GM12878 (cell line): ENCODE results near the gene TMEM150A. TPM values are rescaled to one million over a fixed set of nuclear protein-coding genes. Genes with fewer than 3 reads are reported as not detected.

Experiments used
- ASH2L ChIP-seq: fragments of 300-600, 200-600 bp; sonication (generic); IDR thresholded peaks from 2 replicates; pipeline ENCODE4 v1.6.1; 2017; ENCODE audit warnings: low read depth, mild to moderate bottlenecking, borderline replicate concordance
- ATF7 ChIP-seq: fragments of 450-650 bp; IDR thresholded peaks from 2 replicates; pipeline ENCODE4 v1.6.1; 2016; ENCODE audit warnings: low read depth, mild to moderate bottlenecking
- BCL3 ChIP-seq: IDR thresholded peaks from 2 replicates; pipeline ENCODE4 v1.6.1; 2011; ENCODE audit warnings: borderline replicate concordance, low read depth, mild to moderate bottlenecking, moderate library complexity, low read length; ENCODE audit not compliant: insufficient read depth, poor library complexity, severe bottlenecking
- CTCF ChIP-seq, 3 experiments: IDR thresholded peaks in 2 of 3; conservative IDR thresholded peaks in 1 of 3; 2 replicates each; pipeline ENCODE4 v1.5.1; 2011; ENCODE audit warnings: low read depth in 3 of 3, low read length in 3 of 3, mild to moderate bottlenecking in 3 of 3, control low read depth in 2 of 3, moderate library complexity in 2 of 3, inconsistent platforms in 1 of 3, mixed read lengths in 1 of 3; ENCODE audit not compliant: control insufficient read depth in 2 of 3, insufficient read depth in 1 of 3; ENCODE audit errors: extremely low read depth in 1 of 3
- RFX5 ChIP-seq: IDR thresholded peaks from 2 replicates; pipeline ENCODE4 v1.6.1; 2011; ENCODE audit warnings: low read depth, low read length, improper control_type of control experiment
- SPI1 ChIP-seq: IDR thresholded peaks from 2 replicates; pipeline ENCODE4 v1.6.1; 2011; ENCODE audit warnings: low read depth, mild to moderate bottlenecking, low read length, moderate library complexity, borderline replicate concordance; ENCODE audit not compliant: insufficient read depth
- ZBTB11 ChIP-seq: fragments of 450-650 bp; formaldehyde crosslinking; IDR thresholded peaks from 2 replicates; pipeline ENCODE4 v1.5.0; 2022; ENCODE audit warnings: mild to moderate bottlenecking, missing genetic modification characterization
- polyA plus RNA-seq, 11 experiments: library from polyadenylated mRNA; depleted of rRNA in 4 of 11; unstranded in 6 of 11; stranded (reverse) in 5 of 11; fragments of >200 nt; fragmentation: Nextera tagmentation in 4 of 11; fragmentation: Illumina TruSeq in 1 of 11; extraction: Ambion mirVana in 4 of 11; extraction: Trizol in 1 of 11; gene quantifications; 1 replicate in 1 of 11; 2 replicates in 10 of 11; pipeline versions ENCODE4 v1.2.1 to v1.2.3, GENCODE V29; 2011 to 2016; ENCODE audit warnings: inconsistent platforms in 2 of 11, missing spikeins in 2 of 11, low read depth in 1 of 11
- total RNA-seq, 4 experiments: library from RNA; depleted of rRNA in 3 of 4; stranded (reverse); fragments of >200 nt in 3 of 4; fragmentation: Illumina TruSeq in 1 of 4; extraction: Trizol in 1 of 4; gene quantifications; 2 replicates each; pipeline versions ENCODE4 v1.2.1 to v1.2.3, GENCODE V29; 2013 to 2021

Gene TMEM150A
- total and polyA plus RNA-seq, 10 of the 15 experiments (the other 5 are each of a cell fraction or from before 2014, with no cell fraction given), result 0.45 to 4.4 (median 2.6) TPM

DNA sequence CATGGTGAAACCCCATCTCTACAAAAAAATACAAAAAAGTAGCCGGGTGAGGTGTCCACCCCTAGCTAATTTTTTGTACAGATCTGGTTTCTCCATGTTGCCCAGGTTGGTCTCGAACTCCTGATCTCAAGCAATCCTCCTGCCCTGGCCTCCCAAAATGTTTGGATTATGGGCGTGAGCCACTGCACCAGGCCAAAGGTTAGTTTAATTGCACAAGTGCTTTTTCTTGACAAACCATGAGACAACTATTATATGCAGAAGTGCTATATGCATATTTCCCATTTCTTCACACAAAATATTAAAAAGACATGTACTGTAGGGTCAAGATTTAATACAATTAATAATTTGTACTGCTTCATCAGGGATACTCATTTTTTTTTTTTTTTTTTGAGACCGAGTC is 36.2 kb downstream of the TMEM150A start (continued):
- TF ChIP-seq ZBTB11 (no peak), BCL3 (no peak), RFX5 (no peak), ASH2L (no peak), ATF7 (no peak), CTCF (IDR thresholded peaks at IDR 0.05 in 2 of 3, conservative IDR thresholded peaks at IDR 0.05 in 1 of 3; ENCODE audit: control insufficient read depth in 2 of 3, extremely low read depth in 1 of 3, insufficient read depth in 1 of 3, low read depth in 3 of 3, low read length in 3 of 3) (no peak), SPI1 (no peak)
